ENCODE measurements around the gene DNAH3.
A peak's percentile ranks its signal among the peaks of the same experiment; 100 is the strongest.
"Not testable (repeated sequence)": the region's sequence is repeated elsewhere in the genome, so short reads cannot be mapped to it uniquely, and the experiment has no call there.

Gene DNAH3

GRCh38 chr16:21160276-21160675 lies 9.6 kb upstream of the DNAH3 start:
- H3K27me3 Mint-ChIP-seq (ENCODE audit: low read depth), result no peaks in the 10 kb centered on the region
- no peak overlapping the region for H3K4me3 Mint-ChIP-seq
- no peak overlapping the region for H3K27ac Mint-ChIP-seq
- H3K36me3 Mint-ChIP-seq (ENCODE audit: low read depth), result peaks cover 7% of the 10 kb centered on the region
- peaks cover 13% of the 10 kb centered on the region for H3K4me1 Mint-ChIP-seq (ENCODE audit: low read depth)
- no peaks in the 10 kb centered on the region for H3K9me3 Mint-ChIP-seq

GRCh38 chr16:21159281-21159951 lies 8.8 kb upstream of the DNAH3 start:
- H3K4me1 Mint-ChIP-seq (ENCODE audit: low read depth), result peaks cover 13% of the 10 kb centered on the region
- H3K9me3 Mint-ChIP-seq, result no peaks in the 10 kb centered on the region
- peaks cover 7% of the 10 kb centered on the region for H3K36me3 Mint-ChIP-seq (ENCODE audit: low read depth)
- H3K4me3 Mint-ChIP-seq, result peak overlapping the region; percentile 94
- no peaks in the 10 kb centered on the region for H3K27me3 Mint-ChIP-seq (ENCODE audit: low read depth)
- H3K27ac Mint-ChIP-seq, result peak overlapping the region; percentile 84

DNA sequence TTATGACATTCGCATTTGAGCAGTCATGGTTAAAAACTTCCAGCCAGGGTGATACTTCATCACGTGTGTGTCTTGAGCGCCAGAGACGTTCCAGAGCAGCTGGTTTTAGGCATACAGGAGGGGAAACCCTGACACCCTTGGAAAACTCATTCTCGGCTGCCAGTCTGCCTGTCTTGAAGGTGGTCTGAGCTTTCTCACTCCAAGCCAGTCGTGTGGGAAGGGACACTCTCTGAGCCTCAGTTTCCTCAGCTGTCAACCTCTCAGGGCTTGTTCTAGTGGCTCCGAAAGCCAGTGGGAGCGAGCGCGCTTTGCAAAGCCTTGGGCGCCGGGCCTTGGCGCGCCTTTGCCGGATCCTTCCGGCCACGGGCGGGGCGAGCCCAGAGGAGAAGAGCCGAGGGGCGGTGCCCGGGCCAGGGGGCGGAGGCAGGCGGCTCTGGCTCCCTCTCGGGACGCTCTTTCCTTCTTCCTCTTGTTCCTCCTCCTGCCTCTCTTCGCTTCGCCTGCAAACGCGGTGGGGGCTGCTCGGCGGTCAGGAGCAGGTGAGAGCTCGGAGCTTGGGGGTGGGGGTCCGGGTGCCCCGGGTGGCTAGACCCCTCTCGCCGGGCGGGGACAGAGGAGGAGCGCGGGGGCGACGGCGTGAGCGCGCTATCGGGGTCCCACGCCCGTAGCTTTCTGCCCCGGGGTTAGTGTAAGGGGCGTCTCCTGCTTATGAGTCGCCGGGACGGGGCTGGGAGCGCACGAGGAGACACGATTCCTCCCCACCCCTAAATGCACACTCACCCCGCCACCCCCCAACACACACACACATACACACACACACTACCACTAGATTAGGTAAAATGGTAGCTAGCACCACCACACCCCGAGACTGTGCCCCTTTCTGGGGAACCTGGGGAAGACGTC lies 7.8 kb upstream of the DNAH3 start, which contains the start of gene LDAF1:
LDAF1 (plus strand) TSS at position 467 of the 903 bp plus-strand sequence. CDS start 2,509 bp downstream, outside the sequence.
- Mint-ChIP-seq H3K27ac (peak within 1 kb of the TSS; percentile 84), H3K36me3 (ENCODE audit: low read depth) (peaks cover 7% of the 10 kb centered on the region), H3K27me3 (ENCODE audit: low read depth) (no peaks in the 10 kb centered on the region), H3K9me3 (no peaks in the 10 kb centered on the region), H3K4me1 (ENCODE audit: low read depth) (peaks cover 13% of the 10 kb centered on the region), H3K4me3 (peak within 1 kb of the TSS; percentile 94)

GRCh38 chr16:21157632-21158031 lies 7.0 kb upstream of the DNAH3 start:
- Mint-ChIP-seq H3K4me1 (ENCODE audit: low read depth) (peaks cover 13% of the 10 kb centered on the region), H3K27me3 (ENCODE audit: low read depth) (no peaks in the 10 kb centered on the region), H3K4me3 (peak overlapping the region; percentile 28), H3K36me3 (ENCODE audit: low read depth) (peaks cover 7% of the 10 kb centered on the region), H3K9me3 (no peaks in the 10 kb centered on the region), H3K27ac (no peak overlapping the region)

GRCh38 chr16:21156767-21157467 lies 6.3 kb upstream of the DNAH3 start:
- Mint-ChIP-seq H3K9me3 (no peaks in the 10 kb centered on the region), H3K27ac (no peak overlapping the region), H3K4me1 (ENCODE audit: low read depth) (peaks cover 13% of the 10 kb centered on the region), H3K27me3 (ENCODE audit: low read depth) (no peaks in the 10 kb centered on the region), H3K4me3 (no peak overlapping the region), H3K36me3 (ENCODE audit: low read depth) (peaks cover 6% of the 10 kb centered on the region)

DNA sequence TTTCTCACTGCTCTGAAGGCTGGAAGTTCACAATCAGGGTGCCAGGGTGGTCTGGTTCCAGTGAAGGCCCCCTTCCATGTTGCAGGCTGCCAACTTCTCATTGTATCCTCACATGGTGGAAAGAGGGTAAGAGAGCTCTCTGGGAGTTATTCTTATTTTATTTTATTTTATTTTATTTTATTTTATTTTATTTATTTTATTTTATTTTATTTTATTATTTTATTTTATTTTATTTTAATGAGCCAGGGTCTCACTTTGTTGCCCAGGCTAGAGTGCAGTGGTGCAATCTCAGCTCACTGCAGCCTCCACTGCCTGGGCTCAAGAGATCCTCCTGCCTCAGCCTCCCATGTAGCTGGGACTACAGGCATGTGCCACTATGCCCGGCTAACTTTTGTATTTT lies 5.4 kb upstream of the DNAH3 start:
- not testable (repeated sequence) for H3K36me3 Mint-ChIP-seq (ENCODE audit: low read depth); H3K9me3 Mint-ChIP-seq

DNA sequence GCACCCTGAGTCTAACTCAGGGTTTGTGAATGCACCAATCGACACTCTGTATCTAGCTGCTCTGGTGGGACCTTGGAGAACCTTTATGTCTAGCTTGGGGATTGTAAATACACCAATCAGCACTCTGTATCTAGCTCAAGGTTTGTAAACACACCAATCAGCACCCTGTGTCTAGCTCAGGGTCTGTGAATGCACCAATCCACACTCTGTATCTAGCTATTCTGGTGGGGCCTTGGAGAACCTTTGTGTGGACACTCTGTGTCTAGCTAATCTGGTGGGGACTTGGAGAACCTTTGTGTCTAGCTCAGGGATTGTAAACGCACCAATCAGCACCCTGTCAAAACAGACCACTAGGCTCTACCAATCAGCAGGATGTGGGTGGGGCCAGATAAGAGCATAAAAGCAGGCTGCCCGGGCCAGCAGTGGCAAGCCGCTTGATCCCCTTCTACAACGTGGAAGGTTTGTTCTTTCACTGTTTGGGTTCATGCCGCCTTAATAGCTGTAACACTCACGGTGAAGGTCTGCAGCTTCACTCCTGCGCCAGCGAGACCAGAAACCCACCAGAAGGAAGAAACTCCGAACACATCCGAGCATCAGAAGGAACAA lies 2.6 kb upstream of the DNAH3 start:
- H3K9me3 Mint-ChIP-seq; H3K4me3 Mint-ChIP-seq; H3K27ac Mint-ChIP-seq; H3K36me3 Mint-ChIP-seq (ENCODE audit: low read depth); H3K4me1 Mint-ChIP-seq (ENCODE audit: low read depth): not testable (repeated sequence)
- peaks cover 14% of the 10 kb centered on the region for H3K27me3 Mint-ChIP-seq (ENCODE audit: low read depth)

More for the DNA sequence above, 5.4 kb upstream of the DNAH3 start:
- H3K27ac Mint-ChIP-seq; H3K27me3 Mint-ChIP-seq (ENCODE audit: low read depth); H3K4me3 Mint-ChIP-seq: not testable (repeated sequence)
- peaks cover 13% of the 10 kb centered on the region for H3K4me1 Mint-ChIP-seq (ENCODE audit: low read depth)

- H3K36me3 Mint-ChIP-seq (ENCODE audit: low read depth); H3K9me3 Mint-ChIP-seq; H3K27ac Mint-ChIP-seq; H3K4me1 Mint-ChIP-seq (ENCODE audit: low read depth); H3K4me3 Mint-ChIP-seq: not testable (repeated sequence)
- H3K27me3 Mint-ChIP-seq (ENCODE audit: low read depth), result peaks cover 18% of the 10 kb centered on the region
Measured at GRCh38 chr16:21152160-21153030, 1.7 kb upstream of the DNAH3 start.

- Mint-ChIP-seq H3K4me1 (ENCODE audit: low read depth) (no peaks in the 10 kb centered on the region), H3K4me3 (no peak overlapping the region), H3K9me3 (no peaks in the 10 kb centered on the region), H3K36me3 (ENCODE audit: low read depth) (no peaks in the 10 kb centered on the region), H3K27ac (no peak overlapping the region), H3K27me3 (ENCODE audit: low read depth) (peaks cover 19% of the 10 kb centered on the region)
Measured at GRCh38 chr16:21145738-21146137, 4.9 kb downstream of the DNAH3 start.

DNA sequence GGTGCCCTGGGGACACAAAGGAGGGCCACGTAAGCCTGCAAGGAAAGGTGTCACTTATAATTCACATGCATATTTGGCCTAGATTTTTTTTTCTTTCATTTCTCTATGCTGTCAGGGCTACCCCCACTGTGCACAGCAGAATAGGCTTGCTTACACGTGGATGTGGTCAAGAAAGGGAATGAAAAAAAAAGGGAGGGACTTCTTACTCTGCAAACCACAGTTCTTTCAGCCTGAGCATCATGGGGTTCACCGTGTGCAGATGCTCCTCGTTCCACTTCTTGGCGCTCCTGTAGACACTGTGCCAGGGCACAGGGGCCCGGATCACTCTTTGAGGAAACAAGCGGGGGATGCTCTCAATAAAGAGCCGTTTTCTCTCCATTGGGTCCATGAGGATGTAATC lies 16.6 kb downstream of the DNAH3 start:
- H3K27ac Mint-ChIP-seq, result no peak overlapping the region
- H3K4me3 Mint-ChIP-seq, result no peak overlapping the region
- no peaks in the 10 kb centered on the region for H3K36me3 Mint-ChIP-seq (ENCODE audit: low read depth)

DNA sequence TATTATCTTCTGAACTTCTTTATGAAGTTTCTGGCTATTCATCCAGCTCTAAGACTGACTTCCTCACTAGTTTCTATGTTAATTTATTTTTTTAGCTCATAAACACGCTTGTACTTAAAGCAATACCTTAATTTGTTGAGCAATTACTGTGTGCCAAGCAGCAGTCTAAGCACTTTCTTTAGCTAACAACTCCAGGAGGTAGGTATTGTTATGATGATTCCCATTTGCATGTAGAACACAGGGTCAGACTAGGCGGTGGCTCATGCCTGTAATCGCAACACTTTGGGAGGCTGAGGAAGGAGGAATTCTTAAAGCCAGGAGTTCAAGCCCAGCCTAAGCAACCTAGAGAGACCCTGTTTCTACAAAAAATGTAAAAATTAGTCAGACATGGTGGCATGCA lies 19.8 kb downstream of the DNAH3 start:
- H3K4me3 Mint-ChIP-seq, result no peak overlapping the region
- no peaks in the 10 kb centered on the region for H3K36me3 Mint-ChIP-seq (ENCODE audit: low read depth)
- no peaks in the 10 kb centered on the region for H3K9me3 Mint-ChIP-seq
- no peaks in the 10 kb centered on the region for H3K4me1 Mint-ChIP-seq (ENCODE audit: low read depth)
- peaks cover 3% of the 10 kb centered on the region for H3K27me3 Mint-ChIP-seq (ENCODE audit: low read depth)
- no peak overlapping the region for H3K27ac Mint-ChIP-seq

More for the DNA sequence above, 16.6 kb downstream of the DNAH3 start:
- no peaks in the 10 kb centered on the region for H3K4me1 Mint-ChIP-seq (ENCODE audit: low read depth)
- H3K9me3 Mint-ChIP-seq, result no peaks in the 10 kb centered on the region
- H3K27me3 Mint-ChIP-seq (ENCODE audit: low read depth), result peaks cover 3% of the 10 kb centered on the region

DNA sequence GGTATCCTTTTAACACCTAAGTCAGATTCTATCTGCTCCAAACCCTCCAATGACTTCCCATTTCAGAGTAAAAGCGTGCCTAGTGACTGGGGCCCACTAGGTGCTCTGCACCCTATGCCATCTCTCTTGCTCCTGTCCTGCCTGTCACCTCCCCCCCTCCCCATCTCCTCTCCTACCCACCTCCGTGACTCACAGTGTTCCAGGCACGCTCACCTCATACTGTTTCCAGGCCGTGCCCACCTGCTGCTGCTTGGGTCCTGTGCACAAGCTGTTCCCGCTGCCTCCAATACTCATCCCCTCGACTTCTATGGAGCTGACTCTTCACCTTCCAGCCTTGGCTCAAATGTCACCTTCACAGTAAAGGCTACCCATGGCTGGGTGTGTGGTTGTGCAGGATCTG lies 21.7 kb downstream of the DNAH3 start:
- Mint-ChIP-seq H3K27ac (no peak overlapping the region), H3K9me3 (no peaks in the 10 kb centered on the region), H3K27me3 (ENCODE audit: low read depth) (peaks cover 3% of the 10 kb centered on the region), H3K4me1 (ENCODE audit: low read depth) (no peaks in the 10 kb centered on the region), H3K36me3 (ENCODE audit: low read depth) (no peaks in the 10 kb centered on the region), H3K4me3 (no peak overlapping the region)

DNA sequence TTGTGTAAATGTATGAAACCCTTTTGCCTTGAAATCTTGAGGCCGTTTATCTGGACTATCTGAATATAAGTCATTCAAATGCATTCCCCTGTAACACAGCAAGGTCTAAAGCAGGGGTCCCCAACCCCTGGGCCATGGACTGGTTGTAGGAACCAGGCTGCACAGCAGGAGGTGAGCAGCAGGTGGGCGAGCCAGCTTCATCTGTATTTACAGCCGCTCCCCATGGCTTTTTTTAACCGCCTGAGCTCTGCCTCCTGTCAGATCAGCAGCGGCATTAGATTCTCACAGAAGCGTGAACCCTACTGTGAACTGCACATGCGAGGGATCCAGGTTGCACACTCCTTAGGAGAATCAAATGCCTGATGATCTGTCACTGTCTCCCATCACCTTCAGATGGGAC lies 24.1 kb downstream of the DNAH3 start:
- H3K4me1 Mint-ChIP-seq (ENCODE audit: low read depth), result no peaks in the 10 kb centered on the region
- H3K36me3 Mint-ChIP-seq (ENCODE audit: low read depth), result no peaks in the 10 kb centered on the region
- H3K9me3 Mint-ChIP-seq, result no peaks in the 10 kb centered on the region
- H3K27me3 Mint-ChIP-seq (ENCODE audit: low read depth), result peaks cover 3% of the 10 kb centered on the region
- no peak overlapping the region for H3K27ac Mint-ChIP-seq
- H3K4me3 Mint-ChIP-seq, result no peak overlapping the region
